Astrocyte of the cerebellum (primary cell): ENCODE data around the gene SARS1.

Experiments
- DNase-seq: peaks from one replicate; pipeline ENCODE4 v3.0.0-alpha.2; 2011; ENCODE audit warnings: low read depth
- H3K4me3 ChIP-seq: 2 replicates; pipeline ENCODE4 v1.5.1; 2011; ENCODE audit warnings: mild to moderate bottlenecking, low read depth, low read length, moderate library complexity
- in situ Hi-C: cut with HindIII; loops from 2 replicates; pipeline ENCODE4 v1.10.0; 2017; ENCODE audit warnings: low sequenced_read_pairs
- TF ChIP-seq, protein P1 (sequence below): IDR thresholded peaks from 2 replicates; pipeline ENCODE4 v1.5.1; 2012; ENCODE audit warnings: low read length, low read depth, moderate library complexity, mild to moderate bottlenecking; ENCODE audit errors: missing control alignments

SARS1 gene

DNA sequence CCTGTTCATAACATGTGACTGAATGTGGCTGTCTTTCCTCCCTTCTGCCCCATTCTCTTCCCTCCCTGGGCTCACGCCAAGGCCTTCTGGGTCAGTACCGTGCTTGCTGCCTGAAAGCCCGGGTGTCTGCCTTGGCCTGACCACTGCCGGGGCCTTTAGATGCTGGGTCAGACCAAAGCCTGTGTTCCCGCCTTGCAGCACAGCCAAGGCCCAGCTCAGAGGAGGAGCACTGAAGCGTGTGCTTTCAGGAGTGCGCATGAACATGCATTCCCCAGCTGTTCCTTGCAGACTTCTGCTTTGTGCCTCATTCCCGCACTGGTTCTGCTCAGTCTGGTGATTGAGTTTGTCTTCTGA, 27.0 kb upstream of the SARS1 start:
- no peak for DNase-seq
- H3K4me3 ChIP-seq, result no peak overlapping the region
- in situ Hi-C loops, result no loop called here
- TF ChIP-seq, protein P1, sequence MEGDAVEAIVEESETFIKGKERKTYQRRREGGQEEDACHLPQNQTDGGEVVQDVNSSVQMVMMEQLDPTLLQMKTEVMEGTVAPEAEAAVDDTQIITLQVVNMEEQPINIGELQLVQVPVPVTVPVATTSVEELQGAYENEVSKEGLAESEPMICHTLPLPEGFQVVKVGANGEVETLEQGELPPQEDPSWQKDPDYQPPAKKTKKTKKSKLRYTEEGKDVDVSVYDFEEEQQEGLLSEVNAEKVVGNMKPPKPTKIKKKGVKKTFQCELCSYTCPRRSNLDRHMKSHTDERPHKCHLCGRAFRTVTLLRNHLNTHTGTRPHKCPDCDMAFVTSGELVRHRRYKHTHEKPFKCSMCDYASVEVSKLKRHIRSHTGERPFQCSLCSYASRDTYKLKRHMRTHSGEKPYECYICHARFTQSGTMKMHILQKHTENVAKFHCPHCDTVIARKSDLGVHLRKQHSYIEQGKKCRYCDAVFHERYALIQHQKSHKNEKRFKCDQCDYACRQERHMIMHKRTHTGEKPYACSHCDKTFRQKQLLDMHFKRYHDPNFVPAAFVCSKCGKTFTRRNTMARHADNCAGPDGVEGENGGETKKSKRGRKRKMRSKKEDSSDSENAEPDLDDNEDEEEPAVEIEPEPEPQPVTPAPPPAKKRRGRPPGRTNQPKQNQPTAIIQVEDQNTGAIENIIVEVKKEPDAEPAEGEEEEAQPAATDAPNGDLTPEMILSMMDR, result no peak

DNA sequence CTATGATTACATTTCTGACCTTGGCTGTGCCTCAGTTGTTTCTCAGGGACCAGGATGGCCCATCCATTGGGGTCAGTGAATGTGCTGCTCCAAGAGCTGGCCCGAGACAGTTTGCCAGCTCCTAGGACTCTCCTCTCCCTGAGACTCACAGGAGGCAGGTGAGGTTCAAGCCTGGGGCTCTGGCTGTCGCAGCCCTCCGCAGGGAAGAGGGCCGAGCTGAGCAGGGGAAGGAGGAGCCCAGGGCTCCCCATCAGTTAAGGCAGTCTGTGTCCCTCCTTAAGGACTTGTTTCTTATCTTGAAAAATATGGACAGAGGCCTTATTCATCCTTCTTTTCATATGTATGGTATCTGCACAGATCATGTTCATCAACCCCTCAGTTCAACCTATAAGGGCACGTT, 26.6 kb upstream of the SARS1 start:
- H3K4me3 ChIP-seq, result no peak overlapping the region
- in situ Hi-C loops, result no loop called here
- no peak for DNase-seq
- TF ChIP-seq, protein P1, result no peak

DNA sequence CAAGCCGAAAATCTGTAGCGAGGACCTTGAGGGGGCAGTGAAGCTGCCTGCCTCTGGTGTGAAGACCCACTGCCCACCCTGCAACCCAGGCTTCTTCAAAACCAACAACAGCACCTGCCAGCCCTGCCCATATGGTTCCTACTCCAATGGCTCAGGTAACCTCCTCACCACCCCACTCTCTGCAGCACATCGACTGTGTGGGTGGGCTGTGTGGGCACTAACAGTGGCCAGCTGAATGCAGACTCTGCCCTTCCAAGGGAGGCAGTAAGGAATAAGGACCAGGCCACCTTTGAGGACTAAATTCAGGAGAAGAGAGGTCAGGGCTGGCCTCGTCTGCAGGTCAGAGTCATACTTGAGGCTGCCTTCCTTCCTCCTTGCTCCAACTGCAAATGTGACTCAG, 25.5 kb upstream of the SARS1 start:
- in situ Hi-C loops, result no loop called here
- H3K4me3 ChIP-seq, result no peak overlapping the region
- no peak for DNase-seq
- TF ChIP-seq, protein P1, result no peak

DNA sequence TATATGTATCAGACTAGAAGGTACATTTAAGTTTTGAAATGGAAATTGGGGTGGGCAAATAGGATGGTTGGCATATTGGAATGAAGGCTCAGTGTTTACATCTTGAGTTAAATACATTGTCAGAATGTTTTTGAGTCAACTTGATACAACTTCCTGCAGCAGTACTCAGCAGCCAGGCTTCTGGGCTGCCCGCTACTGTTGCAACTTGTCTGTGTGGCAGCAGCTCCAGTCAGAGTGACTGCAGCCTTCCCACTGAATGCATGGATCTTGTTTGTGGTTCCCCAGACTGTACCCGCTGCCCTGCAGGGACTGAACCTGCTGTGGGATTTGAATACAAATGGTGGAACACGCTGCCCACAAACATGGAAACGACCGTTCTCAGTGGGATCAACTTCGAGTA, 24.9 kb upstream of the SARS1 start:
- in situ Hi-C loops, result no loop called here
- no peak overlapping the region for H3K4me3 ChIP-seq
- TF ChIP-seq, protein P1, result no peak
- DNase-seq, result no peak

DNA sequence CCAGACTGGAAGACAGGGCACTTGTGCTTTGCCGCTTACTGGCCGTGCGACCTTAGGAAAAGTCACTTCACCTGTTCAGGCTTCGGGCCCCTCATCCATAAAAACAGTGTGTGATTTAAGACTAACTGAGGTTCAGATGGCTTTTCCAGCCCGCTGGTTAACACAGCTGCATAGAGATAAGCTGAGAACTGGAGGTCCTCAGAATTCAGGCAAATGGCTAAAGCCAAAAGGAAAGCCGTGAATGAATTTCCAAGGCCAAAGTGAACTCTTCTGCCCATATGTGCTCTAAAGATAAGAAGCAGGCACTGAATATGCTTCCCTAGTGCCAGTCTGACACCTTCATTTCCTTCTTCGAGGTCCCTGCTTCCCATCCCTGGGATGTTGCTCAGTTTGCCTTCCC, 23.5 kb upstream of the SARS1 start:
- TF ChIP-seq, protein P1, result no peak
- in situ Hi-C loops, result no loop called here
- DNase-seq, result no peak
- no peak overlapping the region for H3K4me3 ChIP-seq

DNA sequence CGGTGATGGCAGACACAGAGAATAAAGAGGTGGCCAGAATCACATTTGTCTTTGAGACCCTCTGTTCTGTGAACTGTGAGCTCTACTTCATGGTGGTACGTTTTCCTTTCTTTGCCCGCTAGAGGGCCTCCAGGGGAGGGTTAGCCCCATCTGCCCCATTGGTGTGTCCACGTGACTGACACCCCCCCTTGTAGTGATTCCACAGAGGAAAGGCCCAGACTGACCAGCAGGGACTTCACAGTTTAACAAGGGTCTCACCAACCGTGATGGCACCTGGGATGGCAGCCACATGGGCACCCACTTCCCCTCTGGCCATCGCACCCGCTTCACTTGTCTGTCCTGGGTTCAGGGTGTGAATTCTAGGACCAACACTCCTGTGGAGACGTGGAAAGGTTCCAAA, 22.3 kb upstream of the SARS1 start:
- in situ Hi-C loops, result no loop called here
- TF ChIP-seq, protein P1, result no peak
- no peak overlapping the region for H3K4me3 ChIP-seq
- no peak for DNase-seq

DNA sequence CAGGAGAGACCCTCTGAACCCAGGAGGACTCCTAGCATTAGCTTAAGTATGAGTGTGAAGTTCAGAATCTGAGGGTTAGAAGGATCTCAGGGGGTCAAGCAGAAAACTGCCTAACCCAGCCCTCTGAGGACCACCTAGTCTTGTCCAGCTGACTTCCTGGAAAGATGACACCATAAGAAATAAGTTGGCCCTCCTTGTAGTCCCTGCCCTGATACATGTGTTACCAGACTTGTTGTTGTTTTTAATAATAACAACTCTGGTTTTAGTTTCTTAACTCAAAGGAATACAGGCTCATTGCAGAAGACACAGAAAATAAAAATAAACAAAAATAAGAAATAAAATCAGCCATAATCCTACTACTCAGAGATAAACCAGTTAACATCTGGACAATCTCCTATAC, 21.8 kb upstream of the SARS1 start:
- no peak overlapping the region for H3K4me3 ChIP-seq
- DNase-seq, result no peak
- TF ChIP-seq, protein P1, result no peak
- in situ Hi-C loops, result no loop called here
